PC-3 (cell line): ENCODE results near the gene NKAIN2. TPM values are rescaled to one million over a fixed set of nuclear protein-coding genes. Genes with fewer than 3 reads are reported as not detected.

Experiments used
- ATAC-seq: fragments of 200-7000 bp; cut with Tn5 transposase; 2 replicates; pipeline ENCODE4 v1.9.1; 2020; ENCODE audit warnings: mild to moderate bottlenecking, moderate library complexity
- BruUV-seq: library from RNA; stranded (reverse); fragments of 400-500 nt; replicated peaks from 2 replicates; lab custom pipeline; 2021; lab: Mats Ljungman, UMichigan
- CTCF ChIA-PET: fragments of 300-600 bp; sonication (Branson Sonifier 250); formaldehyde crosslinking; loops from one replicate; lab custom pipeline; 2022; ENCODE audit warnings: antibody characterized with exemption; lab: Charles Lee
- POLR2A ChIA-PET: fragments of 300-600 bp; sonication (Branson Sonifier 250); formaldehyde crosslinking; loops from one replicate; lab custom pipeline; 2022; ENCODE audit warnings: antibody characterized with exemption; ENCODE audit not compliant: unreplicated experiment; lab: Charles Lee
- DNase-seq: peaks from one replicate; pipeline ENCODE4 v3.0.0-alpha.2; 2015
- H2AFZ ChIP-seq: fragments of 300-600 bp; sonication (generic); 2 replicates; pipeline ENCODE4 v1.6.0; 2016; ENCODE audit warnings: antibody characterized with exemption, low read length
- H3F3A ChIP-seq: fragments of 300-600 bp; sonication (generic); one replicate; pipeline ENCODE4 v1.6.0; 2017; ENCODE audit warnings: antibody characterized with exemption, low read length, control low read depth, mild to moderate bottlenecking; ENCODE audit not compliant: unreplicated experiment
- H3K27ac ChIP-seq: fragments of 300-600 bp; sonication (generic); 2 replicates; pipeline ENCODE4 v1.5.1; 2016; ENCODE audit warnings: mild to moderate bottlenecking, low read length
- H3K27me3 ChIP-seq: fragments of 300-600 bp; sonication (generic); 2 replicates; pipeline ENCODE4 v1.6.1; 2016; ENCODE audit warnings: low read length, mixed read lengths
- H3K36me3 ChIP-seq: fragments of 300-600 bp; sonication (generic); 2 replicates; pipeline ENCODE4 v1.6.1; 2016; ENCODE audit warnings: low read depth, mixed run types, low read length, mixed read lengths
- H3K4me1 ChIP-seq: fragments of 300-600 bp; sonication (generic); 2 replicates; pipeline ENCODE4 v1.5.1; 2016; ENCODE audit warnings: low read length; ENCODE audit not compliant: insufficient read depth
- H3K4me2 ChIP-seq: fragments of 300-600 bp; sonication (generic); 2 replicates; pipeline ENCODE4 v1.6.0; 2016; ENCODE audit warnings: low read length
- H3K4me3 ChIP-seq: fragments of 300-600 bp; sonication (generic); 2 replicates; pipeline ENCODE4 v1.5.1; 2016; ENCODE audit warnings: mild to moderate bottlenecking, low read length, mixed read lengths
- H3K79me2 ChIP-seq: fragments of 300-600 bp; sonication (generic); 2 replicates; pipeline ENCODE4 v1.6.1; 2017; ENCODE audit warnings: low read length, mixed read lengths
- H3K9ac ChIP-seq: fragments of 300-600 bp; sonication (generic); 2 replicates; pipeline ENCODE4 v1.6.0; 2016; ENCODE audit warnings: mild to moderate bottlenecking, low read length
- H3K9me2 ChIP-seq: fragments of 300-600 bp; sonication (generic); replicated peaks from 2 replicates; pipeline ENCODE4 v1.6.1; 2016; ENCODE audit warnings: mixed run types, low read length, mixed read lengths
- H3K9me3 ChIP-seq: fragments of 300-600 bp; sonication (generic); 2 replicates; pipeline ENCODE4 v1.6.1; 2016; ENCODE audit warnings: low read length, mixed read lengths
- H4K20me1 ChIP-seq: fragments of 300-600 bp; sonication (generic); 2 replicates; pipeline ENCODE4 v1.6.1; 2016; ENCODE audit warnings: low read length, mixed read lengths
- CTCF ChIP-seq: fragments of 300-600 bp; sonication (generic); conservative IDR thresholded peaks from 2 replicates; pipeline ENCODE4 v1.5.1; 2017; ENCODE audit warnings: antibody characterized with exemption, low read depth, mild to moderate bottlenecking, low read length
- EZH2 ChIP-seq: fragments of 300-600 bp; sonication (generic); IDR thresholded peaks from one replicate; pipeline ENCODE4 v1.6.1; 2017; ENCODE audit warnings: antibody characterized with exemption, mild to moderate bottlenecking, low read length; ENCODE audit not compliant: unreplicated experiment
- EZH2phosphoT487 ChIP-seq: fragments of 300-600 bp; sonication (generic); IDR thresholded peaks from 2 replicates; pipeline ENCODE4 v1.6.1; 2018; ENCODE audit warnings: mild to moderate bottlenecking, antibody characterized with exemption, low read length, borderline replicate concordance
- intact Hi-C: fragments of 100-400 bp; cut with micrococcal nuclease; formaldehyde crosslinking; loops from 2 replicates; pipeline ENCODE4 v1.9.0; 2023
- total RNA-seq: library from RNA; depleted of rRNA; stranded (reverse); fragments of >200 nt; gene quantifications from 2 replicates; pipeline ENCODE4 v1.2.3, GENCODE V29; 2014

NKAIN2 gene
- total RNA-seq, 1 experiment from 2014 or later = not detected

GRCh38 chr6:124254941-124255685 lies 451.4 kb downstream of the NKAIN2 start:
- H4K20me1 ChIP-seq = no peaks in the 10 kb centered on the region
- TF ChIP-seq EZH2 = no peak
- TF ChIP-seq CTCF = no peak
- TF ChIP-seq EZH2phosphoT487 = no peak
- no peaks in the 10 kb centered on the region for H3K27me3 ChIP-seq
- no peak overlapping the region for H3K27ac ChIP-seq
- no peak overlapping the region for H3K4me2 ChIP-seq
- ChIA-PET CTCF (no interaction called here), POLR2A (no interaction called here)
- no peaks in the 10 kb centered on the region for H3K36me3 ChIP-seq
- no peaks in the 10 kb centered on the region for H3F3A ChIP-seq
- no peak overlapping the region for H3K4me3 ChIP-seq
- ATAC-seq = no peak
- H3K79me2 ChIP-seq = no peaks in the 10 kb centered on the region
- no peaks in the 10 kb centered on the region for H3K9me3 ChIP-seq
- no peak overlapping the region for H3K9ac ChIP-seq
- H3K4me1 ChIP-seq = no peaks in the 10 kb centered on the region
- BruUV-seq = no TSS peak
- H2AFZ ChIP-seq = no peak overlapping the region
- no peak for DNase-seq
- intact Hi-C loops = no loop called here
- no peaks in the 10 kb centered on the region for H3K9me2 ChIP-seq

GRCh38 chr6:124260337-124260736 lies 456.7 kb downstream of the NKAIN2 start:
- intact Hi-C loops = no loop called here
- H3F3A ChIP-seq = no peaks in the 10 kb centered on the region
- CTCF ChIA-PET = no interaction called here
- no peaks in the 10 kb centered on the region for H3K9me2 ChIP-seq
- TF ChIP-seq EZH2 = no peak
- TF ChIP-seq CTCF = no peak
- TF ChIP-seq EZH2phosphoT487 = no peak
- no peaks in the 10 kb centered on the region for H4K20me1 ChIP-seq
- H3K4me2 ChIP-seq = no peak overlapping the region
- POLR2A ChIA-PET = no interaction called here
- H2AFZ ChIP-seq = no peak overlapping the region
- H3K36me3 ChIP-seq = no peaks in the 10 kb centered on the region
- H3K27ac ChIP-seq = no peak overlapping the region
- DNase-seq = no peak
- H3K27me3 ChIP-seq = no peaks in the 10 kb centered on the region
- H3K79me2 ChIP-seq = no peaks in the 10 kb centered on the region
- no peaks in the 10 kb centered on the region for H3K4me1 ChIP-seq
- BruUV-seq = no TSS peak
- ATAC-seq = no peak
- H3K4me3 ChIP-seq = no peak overlapping the region
- H3K9ac ChIP-seq = no peak overlapping the region
- H3K9me3 ChIP-seq = no peaks in the 10 kb centered on the region

- Histone ChIP-seq H3K4me2 (no peak overlapping the region), H3K9me3 (no peaks in the 10 kb centered on the region), H3K27me3 (no peaks in the 10 kb centered on the region), H3F3A (no peaks in the 10 kb centered on the region), H4K20me1 (no peaks in the 10 kb centered on the region), H3K9ac (no peak overlapping the region), H3K36me3 (no peaks in the 10 kb centered on the region), H3K9me2 (no peaks in the 10 kb centered on the region), H3K4me3 (no peak overlapping the region), H2AFZ (no peak overlapping the region), H3K79me2 (no peaks in the 10 kb centered on the region), H3K4me1 (no peaks in the 10 kb centered on the region), H3K27ac (no peak overlapping the region)
- no TSS peak for BruUV-seq
- ChIA-PET CTCF (no interaction called here), POLR2A (no interaction called here)
- intact Hi-C loops = no loop called here
- TF ChIP-seq CTCF (no peak), EZH2phosphoT487 (no peak), EZH2 (no peak)
- ATAC-seq = no peak
- no peak for DNase-seq
Measured at GRCh38 chr6:124269733-124270132, 466.1 kb downstream of the NKAIN2 start.
